ENCODE data around the gene SPNS1. TPM values are rescaled to one million over a fixed set of nuclear protein-coding genes. Genes with fewer than 3 reads are reported as not detected.
A peak's percentile ranks its signal among the peaks of the same experiment; 100 is the strongest.

SPNS1 gene
- total RNA-seq, 5 donors from 2014 or later (not counting 1 experiment from before 2014, with no cell fraction given): 28.2 to 53.2 (median 47.7) TPM

- peak overlapping the region; percentile 91 for H3K27ac Mint-ChIP-seq
- Histone ChIP-seq H3K36me3 (ENCODE audit: control insufficient read depth in 2 of 2, extremely low read depth in 1 of 2, insufficient read depth in 1 of 2, low read length in 1 of 2) (no peaks in the 10 kb centered on the region), H3K9me3 (no peaks in the 10 kb centered on the region), H3K4me3 (ENCODE audit: control insufficient read depth in 1 of 2, extremely low read depth in 1 of 2, low read length in 1 of 2) (peak overlapping the region in 1 of 2 donors; percentile 10), H3K27ac (ENCODE audit: low read length) (peak overlapping the region; percentile 46), H3K27me3 (replicated peaks in 1 of 2; ENCODE audit: control insufficient read depth in 2 of 2, extremely low read depth in 1 of 2, insufficient read depth in 2 of 2, low read length in 1 of 2) (peaks cover 0 to 3% of the 10 kb centered on the region in 2 experiments), H3K4me1 (ENCODE audit: control insufficient read depth in 1 of 2, extremely low read depth in 1 of 2, insufficient read depth in 2 of 2, low read length in 2 of 2) (peaks cover 34 to 65% of the 10 kb centered on the region in 2 experiments)
- H3K4me1 Mint-ChIP-seq: peaks cover 66 to 71% (median 71%) of the 10 kb centered on the region in 3 donors
- H3K4me3 Mint-ChIP-seq: peak overlapping the region in 2 of 3 donors; percentile 31 to 74
- no peaks in the 10 kb centered on the region for H3K36me3 Mint-ChIP-seq
- no CpG with 5 or more reads among the region's 5 CpGs for WGBS (ENCODE audit: insufficient coverage)
- H3K9me3 Mint-ChIP-seq: no peaks in the 10 kb centered on the region
- POLR2A ChIA-PET: no interaction called here
- no peaks in the 10 kb centered on the region for H3K27me3 Mint-ChIP-seq
- DNase-seq (no peak), ATAC-seq (replicated peaks in 1 of 4) (no peak)
- CTCF ChIA-PET: no interaction called here
Measured at GRCh38 chr16:29024278-29024677, 49.7 kb downstream of the SPNS1 start.

- ATAC-seq (replicated peaks in 1 of 4) (peak in 3 of 4 experiments; percentile 28 to 56 (median 33)), DNase-seq (peak in 8 of 35 experiments; percentile 26 to 42 (median 31))
- H3K4me3 ChIP-seq (ENCODE audit: control insufficient read depth in 1 of 2, extremely low read depth in 1 of 2, low read length in 1 of 2): no peak overlapping the region
- Mint-ChIP-seq H3K4me1 (peaks cover 70 to 74% (median 72%) of the 10 kb centered on the region in 3 donors), H3K27ac (peak overlapping the region; percentile 83 to 91), H3K4me3 (peak overlapping the region in 2 of 3 donors; percentile 52 to 74), H3K9me3 (no peaks in the 10 kb centered on the region), H3K36me3 (no peaks in the 10 kb centered on the region), H3K27me3 (no peaks in the 10 kb centered on the region)
- no peaks in the 10 kb centered on the region for H3K36me3 ChIP-seq (ENCODE audit: control insufficient read depth in 2 of 2, extremely low read depth in 1 of 2, insufficient read depth in 1 of 2, low read length in 1 of 2)
- H3K4me1 ChIP-seq (ENCODE audit: control insufficient read depth in 1 of 2, extremely low read depth in 1 of 2, insufficient read depth in 2 of 2, low read length in 2 of 2): peaks cover 34 to 70% of the 10 kb centered on the region in 2 experiments
- H3K27ac ChIP-seq (ENCODE audit: low read length): peak overlapping the region; percentile 30
- 67% methylated on average over 2 of the region's 5 CpGs for WGBS (ENCODE audit: insufficient coverage)
- ChIA-PET CTCF (interaction anchor here in 1 of 2 donors (0.6 kb wide), 1 partner anchor 14 kb away, joined by 5 read pairs; no protein-coding TSS in a partner anchor), POLR2A (interaction anchor here in 1 of 2 donors (0.6 kb wide), 1 partner anchor 797 kb away, joined by 4 read pairs; no protein-coding TSS in a partner anchor)
- peaks cover 0 to 3% of the 10 kb centered on the region in 2 experiments for H3K27me3 ChIP-seq (replicated peaks in 1 of 2; ENCODE audit: control insufficient read depth in 2 of 2, extremely low read depth in 1 of 2, insufficient read depth in 2 of 2, low read length in 1 of 2)
- no peaks in the 10 kb centered on the region for H3K9me3 ChIP-seq
Measured at GRCh38 chr16:29025218-29025617, 50.6 kb downstream of the SPNS1 start.

GRCh38 chr16:29025735-29026134, 51.2 kb downstream of the SPNS1 start:
- POLR2A ChIA-PET: no interaction called here

DNA sequence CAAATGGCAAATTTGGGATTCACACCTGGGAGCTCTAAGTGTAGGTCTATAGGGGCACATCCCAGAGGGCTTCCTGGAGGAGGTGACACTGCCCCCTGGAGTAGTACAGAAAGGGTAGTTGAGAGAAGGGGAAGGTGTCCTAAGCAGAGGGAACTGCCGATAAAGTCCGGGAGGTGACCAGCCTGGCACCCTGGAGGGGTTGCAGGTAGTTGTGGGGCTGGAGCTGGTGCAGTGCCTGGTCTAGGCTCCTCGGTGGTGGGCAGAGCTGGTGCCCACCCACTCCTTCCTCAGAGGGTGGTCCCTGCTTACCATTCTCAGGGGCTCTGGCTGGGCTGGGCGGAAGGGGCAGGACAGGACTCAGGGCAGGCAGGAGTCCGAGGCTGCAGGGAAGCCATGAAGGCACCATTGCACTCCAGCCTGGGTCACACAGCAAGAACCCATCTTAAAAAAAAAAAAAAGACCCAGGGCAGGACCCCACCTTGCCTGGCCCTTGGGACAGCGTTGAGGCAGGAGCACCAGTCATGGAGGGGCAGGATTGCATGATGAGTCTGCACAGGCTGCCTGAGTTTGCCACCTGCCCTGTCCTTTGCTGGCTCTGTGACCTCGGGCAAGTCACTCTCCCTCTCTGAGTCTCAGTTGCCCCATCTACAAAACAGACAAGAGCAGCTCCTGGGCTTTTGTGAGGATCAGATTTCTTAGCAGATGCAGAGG, 54.0 kb downstream of the SPNS1 start:
- H3K9me3 ChIP-seq: no peaks in the 10 kb centered on the region
- H3K27ac Mint-ChIP-seq: peak overlapping the region; percentile 67 to 87
- no peak overlapping the region for H3K4me3 ChIP-seq (ENCODE audit: control insufficient read depth in 1 of 2, extremely low read depth in 1 of 2, low read length in 1 of 2)
- ChIA-PET POLR2A (no interaction called here), CTCF (no interaction called here)
- peak overlapping the region in 1 of 3 donors; percentile 56 for H3K4me3 Mint-ChIP-seq
- H3K4me1 ChIP-seq (ENCODE audit: control insufficient read depth in 1 of 2, extremely low read depth in 1 of 2, insufficient read depth in 2 of 2, low read length in 2 of 2): peaks cover 24 to 43% of the 10 kb centered on the region in 2 experiments
- ATAC-seq (replicated peaks in 1 of 4): peak in 2 of 4 experiments; percentile 1 to 4
- no peak for DNase-seq
- H3K36me3 ChIP-seq (ENCODE audit: control insufficient read depth in 2 of 2, extremely low read depth in 1 of 2, insufficient read depth in 1 of 2, low read length in 1 of 2): no peaks in the 10 kb centered on the region
- H3K27me3 ChIP-seq (replicated peaks in 1 of 2; ENCODE audit: control insufficient read depth in 2 of 2, extremely low read depth in 1 of 2, insufficient read depth in 2 of 2, low read length in 1 of 2): peaks cover 0 to 3% of the 10 kb centered on the region in 2 experiments
- no peaks in the 10 kb centered on the region for H3K9me3 Mint-ChIP-seq
- H3K4me1 Mint-ChIP-seq: peaks cover 44 to 50% (median 47%) of the 10 kb centered on the region in 3 donors
- 97% methylated on average over 4 of the region's 7 CpGs for WGBS (ENCODE audit: insufficient coverage)
- H3K27me3 Mint-ChIP-seq: no peaks in the 10 kb centered on the region
- no peak overlapping the region for H3K27ac ChIP-seq (ENCODE audit: low read length)
- H3K36me3 Mint-ChIP-seq: no peaks in the 10 kb centered on the region

More at GRCh38 chr16:29025735-29026134, 51.2 kb downstream of the SPNS1 start:
- H3K9me3 Mint-ChIP-seq: no peaks in the 10 kb centered on the region
- no peak overlapping the region for H3K27ac ChIP-seq (ENCODE audit: low read length)
- H3K36me3 ChIP-seq (ENCODE audit: control insufficient read depth in 2 of 2, extremely low read depth in 1 of 2, insufficient read depth in 1 of 2, low read length in 1 of 2): no peaks in the 10 kb centered on the region
- no peaks in the 10 kb centered on the region for H3K36me3 Mint-ChIP-seq
- no CpG with 5 or more reads among the region's 4 CpGs for WGBS (ENCODE audit: insufficient coverage)
- DNase-seq (no peak), ATAC-seq (replicated peaks in 1 of 4) (no peak)
- H3K4me3 ChIP-seq (ENCODE audit: control insufficient read depth in 1 of 2, extremely low read depth in 1 of 2, low read length in 1 of 2): no peak overlapping the region
- no peaks in the 10 kb centered on the region for H3K27me3 Mint-ChIP-seq
- peak overlapping the region; percentile 83 to 91 for H3K27ac Mint-ChIP-seq
- H3K4me1 Mint-ChIP-seq: peaks cover 67 to 75% (median 69%) of the 10 kb centered on the region in 3 donors
- H3K4me3 Mint-ChIP-seq: peak overlapping the region in 1 of 3 donors; percentile 74
- peaks cover 34 to 64% of the 10 kb centered on the region in 2 experiments for H3K4me1 ChIP-seq (ENCODE audit: control insufficient read depth in 1 of 2, extremely low read depth in 1 of 2, insufficient read depth in 2 of 2, low read length in 2 of 2)
- CTCF ChIA-PET: interaction anchor here in 1 of 2 donors (0.6 kb wide), 1 partner anchor 15 kb away, joined by 5 read pairs; no protein-coding TSS in a partner anchor
- no peaks in the 10 kb centered on the region for H3K9me3 ChIP-seq
- H3K27me3 ChIP-seq (replicated peaks in 1 of 2; ENCODE audit: control insufficient read depth in 2 of 2, extremely low read depth in 1 of 2, insufficient read depth in 2 of 2, low read length in 1 of 2): peaks cover 0 to 3% of the 10 kb centered on the region in 2 experiments

DNA sequence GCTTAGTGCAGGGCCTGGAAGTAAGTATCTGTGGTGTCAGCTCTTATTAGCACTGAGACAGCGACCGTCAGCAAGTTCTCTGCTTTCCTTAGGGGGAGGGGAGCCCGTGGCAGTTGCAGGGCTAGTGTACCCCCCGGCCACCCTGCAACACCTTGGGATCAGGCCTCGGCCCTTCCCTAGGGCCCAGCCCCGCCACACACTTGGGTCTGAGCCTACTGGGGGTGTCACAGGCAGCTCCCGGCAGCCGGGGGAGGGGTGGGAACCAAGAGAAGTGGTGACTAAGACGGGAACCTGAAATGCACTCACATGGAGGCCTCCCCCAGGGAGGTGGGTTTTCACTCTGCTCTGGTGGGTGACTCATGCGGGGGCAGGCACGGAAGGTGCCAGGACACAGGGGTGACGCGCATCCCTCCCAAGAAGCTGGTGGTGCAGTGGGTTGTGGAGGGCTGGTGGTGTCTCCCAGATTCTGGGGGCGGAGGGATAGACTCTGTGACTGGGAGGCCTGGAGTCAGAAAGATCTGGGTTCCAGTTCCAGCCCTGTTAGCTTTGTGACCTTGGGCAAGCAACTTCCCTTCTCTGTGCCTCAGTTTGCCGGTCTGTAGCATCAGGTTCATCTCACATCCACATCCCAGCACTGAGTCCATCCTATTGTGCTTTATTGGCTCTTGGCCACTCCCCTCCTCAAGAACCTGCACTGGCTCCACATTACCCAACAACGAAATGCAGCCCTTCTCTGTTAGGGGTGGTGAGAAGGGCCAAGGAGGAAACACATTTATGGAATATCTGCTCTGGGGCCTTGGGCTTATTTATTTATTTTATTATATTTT, 54.8 kb downstream of the SPNS1 start:
- H3K27ac Mint-ChIP-seq: peak overlapping the region; percentile 61 to 87
- Histone ChIP-seq H3K9me3 (no peaks in the 10 kb centered on the region), H3K4me3 (ENCODE audit: control insufficient read depth in 1 of 2, extremely low read depth in 1 of 2, low read length in 1 of 2) (no peak overlapping the region), H3K36me3 (ENCODE audit: control insufficient read depth in 2 of 2, extremely low read depth in 1 of 2, insufficient read depth in 1 of 2, low read length in 1 of 2) (no peaks in the 10 kb centered on the region), H3K4me1 (ENCODE audit: control insufficient read depth in 1 of 2, extremely low read depth in 1 of 2, insufficient read depth in 2 of 2, low read length in 2 of 2) (peaks cover 18 to 36% of the 10 kb centered on the region in 2 experiments), H3K27ac (ENCODE audit: low read length) (no peak overlapping the region), H3K27me3 (replicated peaks in 1 of 2; ENCODE audit: control insufficient read depth in 2 of 2, extremely low read depth in 1 of 2, insufficient read depth in 2 of 2, low read length in 1 of 2) (peaks cover 0 to 3% of the 10 kb centered on the region in 2 experiments)
- ChIA-PET CTCF (interaction anchor here in 1 of 2 donors (0.5 kb wide), 1 partner anchor 1022 kb away, joined by 4 read pairs; no protein-coding TSS in a partner anchor), POLR2A (no interaction called here)
- no peaks in the 10 kb centered on the region for H3K27me3 Mint-ChIP-seq
- DNase-seq (peak in 27 of 35 experiments; percentile 20 to 80 (median 35)), ATAC-seq (replicated peaks in 1 of 4) (peak; percentile 75 to 96 (median 94))
- 10% methylated on average over 12 of the region's 16 CpGs for WGBS (ENCODE audit: insufficient coverage)
- H3K9me3 Mint-ChIP-seq: no peaks in the 10 kb centered on the region
- H3K4me1 Mint-ChIP-seq: peaks cover 36 to 42% (median 40%) of the 10 kb centered on the region in 3 donors
- H3K36me3 Mint-ChIP-seq: no peaks in the 10 kb centered on the region
- H3K4me3 Mint-ChIP-seq: peak overlapping the region; percentile 9 to 24 (median 17)

All from T-cell (primary cell).